Endodermal cell (in vitro differentiated cells): ENCODE results near the gene PLPP3. TPM values are rescaled to one million over a fixed set of nuclear protein-coding genes. Genes with fewer than 3 reads are reported as not detected.

Experiments used
- DNase-seq: peaks from one replicate; pipeline ENCODE4 v3.0.0-alpha.2; 2017
- H3K27ac ChIP-seq: 2 replicates; pipeline ENCODE4 v1.5.1; 2013; ENCODE audit warnings: mild to moderate bottlenecking, low read depth, low read length, moderate library complexity
- H3K27me3 ChIP-seq: 2 replicates; pipeline ENCODE4 v1.6.1; 2013; ENCODE audit warnings: mild to moderate bottlenecking, low read length, moderate library complexity; ENCODE audit not compliant: insufficient read depth, control insufficient read depth, poor library complexity, severe bottlenecking
- H3K36me3 ChIP-seq: 2 replicates; pipeline ENCODE4 v1.7.0; 2013; ENCODE audit warnings: mild to moderate bottlenecking, low read length, moderate library complexity; ENCODE audit not compliant: control insufficient read depth, insufficient read depth
- H3K4me1 ChIP-seq: one replicate; pipeline ENCODE4 v1.7.0; 2013; ENCODE audit warnings: low read length; ENCODE audit not compliant: control insufficient read depth, insufficient read depth
- H3K4me3 ChIP-seq: 2 replicates; pipeline ENCODE4 v1.5.1; 2013; ENCODE audit warnings: mild to moderate bottlenecking, low read length, moderate library complexity
- H3K9ac ChIP-seq: 2 replicates; pipeline ENCODE4 v1.6.1; 2013; ENCODE audit warnings: mild to moderate bottlenecking, low read length, moderate library complexity; ENCODE audit not compliant: poor library complexity, severe bottlenecking; ENCODE audit errors: extremely low read depth
- H3K9me3 ChIP-seq: 2 replicates; pipeline ENCODE4 v1.6.1; 2013; ENCODE audit warnings: mild to moderate bottlenecking, low read length, moderate library complexity; ENCODE audit not compliant: control insufficient read depth
- H3K27ac Mint-ChIP-seq: 2 replicates; pipeline ENCODE4 v1.8.0; 2020; ENCODE audit warnings: mixed read lengths
- H3K27me3 Mint-ChIP-seq: 2 replicates; pipeline ENCODE4 v1.8.0; 2021; ENCODE audit warnings: mild to moderate bottlenecking, mixed read lengths; ENCODE audit not compliant: insufficient read depth
- H3K36me3 Mint-ChIP-seq: 2 replicates; pipeline ENCODE4 v1.8.0; 2020; ENCODE audit warnings: low read depth, mixed read lengths
- H3K4me1 Mint-ChIP-seq: 2 replicates; pipeline ENCODE4 v1.8.0; 2020; ENCODE audit warnings: mixed read lengths
- H3K4me3 Mint-ChIP-seq: 2 replicates; pipeline ENCODE4 v1.8.0; 2020; ENCODE audit warnings: mild to moderate bottlenecking, moderate library complexity, mixed read lengths
- H3K9me3 Mint-ChIP-seq: 2 replicates; pipeline ENCODE4 v1.8.0; 2020; ENCODE audit warnings: mild to moderate bottlenecking, mixed read lengths
- CTCF ChIP-seq: fragments of 200-600 bp; sonication (generic); conservative IDR thresholded peaks from 2 replicates; pipeline ENCODE4 v1.5.0; 2021; ENCODE audit warnings: antibody characterized with exemption, mild to moderate bottlenecking
- WGBS, 2 experiments: methylation state at CpG; one replicate each; pipeline versions ENCODE4 v1.1.5 to v1.1.7; 2013; ENCODE audit warnings: missing lambda C conversion rate in 2 of 2, mixed read lengths in 1 of 2; ENCODE audit not compliant: insufficient coverage in 1 of 2, insufficient read length in 1 of 2; 5-methylcytosine and 5-hydroxymethylcytosine counted together
- total RNA-seq, 2 donors: library from RNA; stranded (reverse); fragmentation: NEBNext Ultra II Directional in 1 of 2; extraction: Animal tissue kit (Norgen Biotek cat#: 25700) in 1 of 2; gene quantifications; 2 replicates in 1 of 2; 3 replicates in 1 of 2; pipeline ENCODE4 v1.2.1, GENCODE V29; 2021

Gene PLPP3
- total RNA-seq, 2 donors from 2014 or later: 39.2 to 55.2 TPM

GRCh38 chr1:56459260-56459659 is 120.1 kb downstream of the PLPP3 start:
- H3K9me3 ChIP-seq: no peaks in the 10 kb centered on the region
- Mint-ChIP-seq H3K9me3 (no peaks in the 10 kb centered on the region), H3K27ac (no peak overlapping the region), H3K4me3 (no peak overlapping the region), H3K36me3 (no peaks in the 10 kb centered on the region), H3K27me3 (peaks cover 2% of the 10 kb centered on the region), H3K4me1 (peaks cover 8% of the 10 kb centered on the region)
- H3K9ac ChIP-seq: no peak overlapping the region
- H3K27ac ChIP-seq: no peak overlapping the region
- H3K36me3 ChIP-seq: no peaks in the 10 kb centered on the region
- WGBS, 2 experiments: 94 to 100% methylated on average over 4 of the region's 4 CpGs
- DNase-seq: no peak
- no peak overlapping the region for H3K4me3 ChIP-seq
- no peak for TF ChIP-seq CTCF
- no peaks in the 10 kb centered on the region for H3K4me1 ChIP-seq
- H3K27me3 ChIP-seq: no peaks in the 10 kb centered on the region

- Mint-ChIP-seq H3K27ac (no peak overlapping the region), H3K4me3 (no peak overlapping the region), H3K27me3 (peaks cover 2% of the 10 kb centered on the region), H3K9me3 (no peaks in the 10 kb centered on the region), H3K36me3 (no peaks in the 10 kb centered on the region), H3K4me1 (peaks cover 17% of the 10 kb centered on the region)
- Histone ChIP-seq H3K27ac (no peak overlapping the region), H3K27me3 (no peaks in the 10 kb centered on the region), H3K4me1 (no peaks in the 10 kb centered on the region), H3K9ac (no peak overlapping the region), H3K9me3 (no peaks in the 10 kb centered on the region), H3K36me3 (no peaks in the 10 kb centered on the region), H3K4me3 (no peak overlapping the region)
- WGBS, 2 experiments: 95 to 96% methylated on average over 6 to 10 of the region's 10 CpGs
- DNase-seq: no peak
- TF ChIP-seq CTCF: no peak
These were observed 121.5 kb downstream of the PLPP3 start for GRCh38 chr1:56457756-56458375.

- H3K36me3 ChIP-seq: no peaks in the 10 kb centered on the region
- Mint-ChIP-seq H3K4me3 (no peak overlapping the region), H3K4me1 (peaks cover 25% of the 10 kb centered on the region), H3K27ac (no peak overlapping the region), H3K9me3 (no peaks in the 10 kb centered on the region), H3K27me3 (peaks cover 2% of the 10 kb centered on the region), H3K36me3 (no peaks in the 10 kb centered on the region)
- H3K9me3 ChIP-seq: no peaks in the 10 kb centered on the region
- 87 to 90% methylated on average over 8 to 12 of the region's 12 CpGs for WGBS, 2 experiments
- DNase-seq: no peak
- H3K27ac ChIP-seq: no peak overlapping the region
- H3K4me1 ChIP-seq: no peaks in the 10 kb centered on the region
- H3K4me3 ChIP-seq: no peak overlapping the region
- H3K9ac ChIP-seq: no peak overlapping the region
- no peak for TF ChIP-seq CTCF
- no peaks in the 10 kb centered on the region for H3K27me3 ChIP-seq
These were observed 122.8 kb downstream of the PLPP3 start for GRCh38 chr1:56456435-56457101.
